PC-9 (cell line): ENCODE measurements around the gene GRM1.

Experiments used
- CTCF ChIP-seq: fragments of 200-600 bp; sonication (generic); conservative IDR thresholded peaks from 2 replicates; pipeline ENCODE4 v1.6.1; 2017; ENCODE audit warnings: mixed run types, antibody characterized with exemption, mild to moderate bottlenecking, moderate library complexity
- EZH2 ChIP-seq: fragments of 200-600 bp; sonication (generic); IDR thresholded peaks from 2 replicates; pipeline ENCODE4 v1.8.0; 2017; ENCODE audit warnings: antibody characterized with exemption, low read depth

- TF ChIP-seq CTCF (no peak), EZH2 (no peak)
These were observed 269.0 kb downstream of the GRM1 start for GRCh38 chr6:146297815-146298214.
